K562 (cell line): ENCODE results near the gene USP31. TPM values are rescaled to one million over a fixed set of nuclear protein-coding genes. Genes with fewer than 3 reads are reported as not detected.
A peak's percentile ranks its signal among the peaks of the same experiment; 100 is the strongest.

ENCODE experiments used
- ARID1B ChIP-seq: fragments of 450-650 bp; IDR thresholded peaks from 2 replicates; pipeline ENCODE4 v1.6.1; 2016; ENCODE audit warnings: antibody characterized with exemption, mild to moderate bottlenecking, inconsistent platforms
- CBFB ChIP-seq: sonication (generic); formaldehyde crosslinking; IDR thresholded peaks from 2 replicates; pipeline ENCODE4 v1.4.0; 2020; ENCODE audit warnings: mild to moderate bottlenecking, missing genetic modification reagents
- CHD2 ChIP-seq: IDR thresholded peaks from 2 replicates; pipeline ENCODE4 v1.6.1; 2011; ENCODE audit warnings: low read depth, low read length
- ELF2 ChIP-seq: fragments of 250-450 bp; sonication (Bioruptor Pico); IDR thresholded peaks from 2 replicates; pipeline ENCODE4 v1.5.0; 2021; ENCODE audit warnings: mild to moderate bottlenecking
- HDAC2 ChIP-seq: fragments of 450-650 bp; IDR thresholded peaks from 2 replicates; pipeline ENCODE4 v1.6.1; 2016; ENCODE audit warnings: mild to moderate bottlenecking
- KHSRP ChIP-seq: fragments of 450-650 bp; IDR thresholded peaks from 2 replicates; pipeline ENCODE4 v1.6.1; 2017
- MBD2 ChIP-seq: sonication (generic); IDR thresholded peaks from 2 replicates; pipeline ENCODE4 v1.6.1; 2016; ENCODE audit warnings: low read depth, borderline replicate concordance
- MEIS2 ChIP-seq: fragments of 450-650 bp; IDR thresholded peaks from 2 replicates; pipeline ENCODE4 v1.6.1; 2014; ENCODE audit warnings: mild to moderate bottlenecking; ENCODE audit not compliant: partially characterized antibody
- MTA2 ChIP-seq: fragments of 450-650 bp; IDR thresholded peaks from 2 replicates; pipeline ENCODE4 v1.6.1; 2016; ENCODE audit warnings: low read depth
- MYBL2 ChIP-seq, 2 experiments: fragments of 450-650 bp in 1 of 2; sonication (generic) in 1 of 2; formaldehyde crosslinking in 1 of 2; IDR thresholded peaks; 2 replicates each; pipeline versions ENCODE4 v1.6.1 to v1.8.1; 2017 to 2022; ENCODE audit warnings: borderline replicate concordance in 1 of 2, inconsistent platforms in 1 of 2, low read depth in 1 of 2, mild to moderate bottlenecking in 1 of 2, missing genetic modification reagents in 1 of 2, moderate library complexity in 1 of 2
- NFIC ChIP-seq: fragments of 450-650 bp; IDR thresholded peaks from 2 replicates; pipeline ENCODE4 v1.6.1; 2017; ENCODE audit warnings: mild to moderate bottlenecking, inconsistent platforms
- NR2C1 ChIP-seq, 2 experiments: fragments of 450-650 bp; IDR thresholded peaks; 2 replicates each; pipeline ENCODE4 v1.6.1; 2017; ENCODE audit warnings: mild to moderate bottlenecking in 2 of 2, antibody characterized with exemption in 1 of 2, inconsistent platforms in 1 of 2, missing compliant biosample characterization in 1 of 2, missing genetic modification characterization in 1 of 2
- NR2F6 ChIP-seq: fragments of 450-650 bp; formaldehyde crosslinking; IDR thresholded peaks from 2 replicates; pipeline ENCODE4 v1.4.0; 2020; ENCODE audit warnings: mild to moderate bottlenecking
- OTX1 ChIP-seq: fragments of 450-650 bp; formaldehyde crosslinking; IDR thresholded peaks from 2 replicates; pipeline ENCODE4 v1.4.0; 2022; ENCODE audit warnings: mild to moderate bottlenecking
- PHF20 ChIP-seq: fragments of 450-650 bp; IDR thresholded peaks from 2 replicates; pipeline ENCODE4 v1.6.1; 2018; ENCODE audit not compliant: partially characterized antibody
- POLR3G ChIP-seq: IDR thresholded peaks from 2 replicates; pipeline ENCODE4 v1.6.1; 2011; ENCODE audit not compliant: insufficient read length, insufficient replicate concordance; ENCODE audit errors: extremely low read depth
- SOX6 ChIP-seq: fragments of 450-650 bp; IDR thresholded peaks from 2 replicates; pipeline ENCODE4 v1.6.1; 2014; ENCODE audit warnings: mild to moderate bottlenecking
- SPI1 ChIP-seq: IDR thresholded peaks from 2 replicates; pipeline ENCODE4 v1.6.1; 2011; ENCODE audit warnings: low read depth, low read length, control low read depth, borderline replicate concordance
- TEAD4 ChIP-seq, 2 experiments: sonication (generic) in 1 of 2; formaldehyde crosslinking in 1 of 2; IDR thresholded peaks; 2 replicates each; pipeline versions ENCODE4 v1.6.1 to v1.8.0; 2012 to 2022; ENCODE audit warnings: borderline replicate concordance in 1 of 2, inconsistent platforms in 1 of 2, low read length in 1 of 2, mild to moderate bottlenecking in 1 of 2, missing genetic modification reagents in 1 of 2
- ZFP36 ChIP-seq: fragments of 150-350 bp; IDR thresholded peaks from 2 replicates; pipeline ENCODE4 v1.6.1; 2018; ENCODE audit warnings: low read length, low read depth; ENCODE audit not compliant: partially characterized antibody
- ZNF197 ChIP-seq: fragments of 200-800 bp; sonication (Bioruptor generic); IDR thresholded peaks from 2 replicates; pipeline ENCODE4 v1.6.1; 2016; ENCODE audit warnings: low read depth, missing genetic modification characterization, missing compliant biosample characterization
- ZNF445 ChIP-seq: fragments of 250-450 bp; sonication (Bioruptor Pico); IDR thresholded peaks from 2 replicates; pipeline ENCODE4 v1.4.0; 2020; ENCODE audit warnings: low read depth, mild to moderate bottlenecking, moderate library complexity
- ZNF551 ChIP-seq: fragments of 250-450 bp; sonication (Bioruptor Pico); IDR thresholded peaks from 2 replicates; pipeline ENCODE4 v1.5.0; 2021; ENCODE audit warnings: mild to moderate bottlenecking, moderate library complexity
- ZNF609 ChIP-seq: sonication (generic); formaldehyde crosslinking; IDR thresholded peaks from 2 replicates; pipeline ENCODE4 v1.8.1; 2023; ENCODE audit warnings: missing genetic modification reagents, mild to moderate bottlenecking, borderline replicate concordance
- polyA plus RNA-seq, 8 experiments: library from polyadenylated mRNA; depleted of rRNA in 4 of 8; stranded (reverse) in 5 of 8; unstranded in 3 of 8; fragments of >200 nt; fragmentation: Nextera tagmentation in 2 of 8; fragmentation: Illumina TruSeq in 1 of 8; extraction: Ambion mirVana in 2 of 8; extraction: Trizol in 1 of 8; gene quantifications; 2 replicates each; pipeline versions ENCODE4 v1.2.1 to v1.2.3, GENCODE V29; 2011 to 2014; ENCODE audit warnings: inconsistent platforms in 1 of 8, missing spikeins in 1 of 8
- total RNA-seq, 7 experiments: library from RNA; depleted of rRNA in 6 of 7; stranded (reverse); fragments of >200 nt in 6 of 7; fragmentation: Illumina TruSeq in 2 of 7; extraction: Trizol in 2 of 7; gene quantifications; 2 replicates each; pipeline versions ENCODE4 v1.2.1 to v1.2.3, GENCODE V29; 2011 to 2021; ENCODE audit warnings: low replicate concordance in 1 of 7

Gene USP31
- total and polyA plus RNA-seq, 9 of the 15 experiments (the other 6 are each of a cell fraction or from before 2014, with no cell fraction given) = 0.56 to 4.9 (median 2.9) TPM

- TF ChIP-seq POLR3G (no peak), NR2F6 (no peak), MBD2 (no peak), KHSRP (no peak), SPI1 (no peak), ZNF445 (CRISPR knock-in tag) (no peak), ZNF197 (no peak), PHF20 (no peak), ZFP36 (no peak), ELF2 (CRISPR knock-in tag) (no peak), ZNF609 (CRISPR knock-in tag) (no peak), ZNF551 (CRISPR knock-in tag) (no peak), NFIC (peak; percentile 80), HDAC2 (no peak), TEAD4 (IDR thresholded peaks at IDR 0.05; ENCODE audit: low read length) (peak; percentile 77), TEAD4 (CRISPR knock-in tag; IDR thresholded peaks at IDR 0.05; ENCODE audit: borderline replicate concordance) (no peak), SOX6 (peak; percentile 82), ARID1B (peak; percentile 79), OTX1 (no peak), MYBL2 (IDR thresholded peaks at IDR 0.05; ENCODE audit: low read depth) (no peak), MYBL2 (CRISPR knock-in tag; IDR thresholded peaks at IDR 0.05; ENCODE audit: borderline replicate concordance) (no peak), MEIS2 (no peak), MTA2 (0 out of 2 replicates have a peak, but pooled peaks have one; percentile 13), CBFB (CRISPR knock-in tag) (no peak), CHD2 (no peak), NR2C1 (IDR thresholded peaks at IDR 0.05) (0 out of 2 replicates have a peak, but pooled peaks have one; percentile 16), NR2C1 (tag; IDR thresholded peaks at IDR 0.05) (no peak)
These were observed 15.0 kb downstream of the USP31 start (continued) for GRCh38 chr16:23134274-23134673.
